D721Med (cell line): Measurements from ENCODE around the gene ZNF214.

ENCODE experiments used
- DNase-seq: peaks from one replicate; pipeline ENCODE4 v3.0.0; 2011; ENCODE audit warnings: low spot score; ENCODE audit not compliant: insufficient read length
- FAIRE-seq: peaks from 2 replicates; lab custom pipeline; 2011; peaks lifted over from hg19 to GRCh38; lab: Jason Lieb, UNC
- CTCF ChIP-seq: IDR thresholded peaks from 2 replicates; pipeline ENCODE4 v1.5.1; 2012; ENCODE audit warnings: mild to moderate bottlenecking, control low read depth; ENCODE audit not compliant: insufficient read depth; ENCODE audit errors: missing control alignments

Gene ZNF214

GRCh38 chr11:7020183-7020917 is at the start of gene ZNF214, which contains the start of gene NLRP14:
Gene ZNF214 (minus strand): TSS chr11:7020346. CDS start chr11:7002835, 17,511 bp downstream.
Gene NLRP14 (plus strand): TSS chr11:7020479. CDS start chr11:7038587, 18,108 bp downstream.
- DNase-seq (no peak), FAIRE-seq (no peak)
- TF ChIP-seq CTCF: no peak

DNA sequence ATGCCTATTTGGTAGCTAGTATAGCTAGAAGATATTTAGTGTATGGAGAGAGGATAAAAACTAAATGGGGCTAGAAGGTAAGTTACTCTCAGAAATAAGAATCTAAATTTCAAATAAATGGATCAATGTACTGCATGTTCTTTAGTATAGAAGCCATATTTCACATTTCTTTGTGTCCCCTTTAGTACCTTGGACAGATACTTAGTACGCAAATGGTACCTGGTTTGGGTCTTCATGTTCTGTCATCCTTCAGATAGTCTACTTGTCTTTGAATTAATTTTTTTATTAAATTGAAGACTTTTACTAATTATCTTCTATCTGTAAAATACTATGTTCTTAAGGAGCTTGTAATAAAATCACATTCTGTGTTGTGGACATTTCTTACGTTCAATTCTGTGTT is 42.4 kb upstream of the ZNF214 start:
- DNase-seq (no peak), FAIRE-seq (no peak)
- TF ChIP-seq CTCF: no peak

- no peak for FAIRE-seq
- TF ChIP-seq CTCF: no peak
- DNase-seq: no peak
Measured at GRCh38 chr11:7060868-7061267, 40.7 kb upstream of the ZNF214 start.

GRCh38 chr11:7057641-7058040 is 37.5 kb upstream of the ZNF214 start:
- TF ChIP-seq CTCF: no peak
- DNase-seq: no peak
- FAIRE-seq: no peak

DNA sequence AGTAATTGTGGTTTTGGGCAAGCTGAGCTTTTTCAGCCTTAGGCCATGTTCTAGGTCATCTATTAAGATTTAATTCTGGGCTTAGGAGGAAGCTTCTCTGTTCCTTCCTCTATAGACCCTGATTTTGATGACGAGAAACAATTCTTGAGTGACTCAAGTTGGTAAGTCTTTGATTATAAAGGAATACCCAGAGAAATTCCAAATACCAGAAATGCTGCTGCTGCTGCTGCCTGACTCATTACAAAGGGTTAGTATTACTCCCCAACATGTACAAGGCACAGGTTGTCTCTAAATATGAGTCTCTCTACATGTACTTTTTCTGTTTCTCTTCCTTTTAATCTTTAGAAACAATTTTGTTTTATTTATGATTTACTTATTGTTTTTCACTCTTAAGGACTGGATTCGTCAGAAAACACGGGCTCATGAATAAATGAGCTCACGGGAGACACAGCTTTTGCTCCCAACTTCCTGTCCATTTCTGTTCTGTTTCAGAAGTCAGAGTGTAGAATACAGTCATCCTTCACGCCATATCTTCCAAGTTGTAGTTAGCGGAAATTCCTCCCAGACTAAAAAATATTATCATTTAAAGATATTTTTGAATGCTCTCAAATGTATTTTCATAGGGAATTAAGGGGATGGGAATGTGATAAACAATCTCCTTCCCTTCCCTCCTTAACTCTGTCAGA is 36.8 kb upstream of the ZNF214 start:
- FAIRE-seq (no peak), DNase-seq (no peak)
- TF ChIP-seq CTCF: no peak

DNA sequence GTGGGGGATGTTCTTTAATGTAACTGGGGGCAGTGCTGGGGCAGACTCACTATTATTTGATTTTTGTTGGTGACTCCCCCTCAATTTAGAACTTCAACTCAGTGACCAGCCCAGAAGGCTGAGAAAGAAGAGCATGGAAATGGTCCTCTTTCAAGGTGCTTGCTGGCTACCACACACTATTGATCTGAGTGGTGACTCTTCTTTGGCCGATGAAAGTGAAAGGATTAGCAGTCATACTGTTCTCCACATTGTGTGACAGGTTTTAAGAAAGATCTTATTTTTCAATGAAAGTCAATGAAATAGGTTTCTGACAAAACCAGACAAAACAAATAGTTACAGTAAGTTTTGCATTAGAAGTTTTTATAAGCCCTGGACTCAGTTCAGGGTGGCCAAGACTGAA is 30.0 kb upstream of the ZNF214 start:
- FAIRE-seq (no peak), DNase-seq (no peak)
- no peak for TF ChIP-seq CTCF

DNA sequence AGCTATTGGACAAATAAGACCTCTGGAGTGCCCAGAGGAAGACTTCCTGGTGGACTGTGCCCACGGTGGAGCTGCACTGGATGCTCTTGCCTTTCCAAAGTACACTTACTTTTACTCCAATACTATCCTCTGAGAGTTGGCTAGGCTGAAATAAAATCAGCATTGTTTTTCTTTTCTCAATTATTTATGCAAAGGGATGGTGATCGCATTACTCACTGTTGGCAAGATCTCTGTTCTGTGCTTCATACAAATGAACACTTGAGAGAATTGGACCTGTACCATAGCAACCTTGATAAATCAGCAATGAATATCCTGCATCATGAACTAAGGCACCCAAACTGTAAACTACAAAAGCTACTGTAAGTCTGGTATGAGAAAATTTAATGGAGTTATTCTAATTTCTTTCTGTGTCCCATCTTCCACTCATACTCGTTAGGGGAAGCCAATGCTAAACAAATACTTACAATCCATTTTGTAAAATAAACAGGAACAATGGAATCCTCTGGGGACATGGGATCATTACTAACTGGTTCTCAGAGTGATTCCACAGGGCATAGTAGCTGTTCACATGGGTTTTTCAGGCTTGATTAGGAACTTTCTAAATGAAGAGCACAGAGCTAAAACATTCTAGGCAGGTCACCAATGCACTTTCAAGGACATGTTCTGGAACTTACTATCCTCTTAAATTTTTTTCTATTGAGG is 26.5 kb upstream of the ZNF214 start:
- FAIRE-seq (no peak), DNase-seq (no peak)
- no peak for TF ChIP-seq CTCF
